Left lobe of liver (tissue), 2 donors: ENCODE measurements around the gene KCTD13. TPM values are rescaled to one million over a fixed set of nuclear protein-coding genes. Genes with fewer than 3 reads are reported as not detected.
"Not testable (repeated sequence)": the region's sequence is repeated elsewhere in the genome, so short reads cannot be mapped to it uniquely, and the experiment has no call there.

Source experiments
- ATAC-seq: fragments of 200-7000 bp; cut with Tn5 transposase; one replicate; pipeline ENCODE4 v1.9.1; 2020; ENCODE audit warnings: mild to moderate bottlenecking, moderate library complexity
- DNase-seq: peaks from one replicate; pipeline ENCODE4 v3.0.0-alpha.2; 2020; ENCODE audit warnings: low spot score
- total RNA-seq: library from RNA; stranded (reverse); gene quantifications from one replicate; pipeline ENCODE4 v1.2.1, GENCODE V29; 2021
- donor health status: DM: no; HTN: no; CAD: no; lungs with moderate emphysema.
- donor health status: DM: no; HTN: yes; CAD: no.

Gene KCTD13
- total RNA-seq: 9.8 TPM

GRCh38 chr16:29925781-29926710, at the start of gene KCTD13:
KCTD13 (minus strand) TSS chr16:29926226; CDS start chr16:29926033, 193 bp downstream.
- peak; percentile 91 for DNase-seq
- peak; percentile 97 for ATAC-seq

GRCh38 chr16:29975134-29975538, 49.1 kb upstream of the KCTD13 start:
- DNase-seq: no peak

GRCh38 chr16:29974291-29975133, 48.5 kb upstream of the KCTD13 start:
- ATAC-seq: no peak
- no peak for DNase-seq

More at GRCh38 chr16:29975134-29975538, 49.1 kb upstream of the KCTD13 start:
- ATAC-seq: no peak

GRCh38 chr16:29973384-29974246, 47.6 kb upstream of the KCTD13 start, which contains the start of gene TAOK2:
TAOK2 (plus strand) TSS chr16:29973868; CDS start chr16:29977773, 3,905 bp downstream.
- DNase-seq: peak; percentile 99
- peak; percentile 98 for ATAC-seq

GRCh38 chr16:29972992-29973383, 47.0 kb upstream of the KCTD13 start:
- no peak for ATAC-seq
- DNase-seq: no peak

- no peak for ATAC-seq
- no peak for DNase-seq
Observed at GRCh38 chr16:29972500-29972899, 46.5 kb upstream of the KCTD13 start.

GRCh38 chr16:29971304-29971703, 45.3 kb upstream of the KCTD13 start:
- ATAC-seq: no peak
- DNase-seq: no peak

- DNase-seq (no peak), ATAC-seq (no peak)
Observed at GRCh38 chr16:29968205-29968604, 42.2 kb upstream of the KCTD13 start.

GRCh38 chr16:29963021-29963743, 37.2 kb upstream of the KCTD13 start:
- no peak for DNase-seq
- ATAC-seq: no peak

- ATAC-seq (peak; percentile 33), DNase-seq (no peak)
Observed at GRCh38 chr16:29962344-29962994, 36.4 kb upstream of the KCTD13 start.

- DNase-seq (peak; percentile 91), ATAC-seq (peak; percentile 97)
Observed at GRCh38 chr16:29961479-29962343, 35.7 kb upstream of the KCTD13 start, which contains the start of gene TMEM219. TMEM219 (plus strand) TSS chr16:29962079; CDS start chr16:29963144, 1,065 bp downstream.

- DNase-seq: no peak
- no peak for ATAC-seq
Observed at GRCh38 chr16:29961127-29961478, 35.1 kb upstream of the KCTD13 start.

GRCh38 chr16:29959821-29960220, 33.8 kb upstream of the KCTD13 start:
- not testable (repeated sequence) for DNase-seq, ATAC-seq

- ATAC-seq: no peak
- no peak for DNase-seq
Observed at GRCh38 chr16:29959293-29959692, 33.3 kb upstream of the KCTD13 start.

GRCh38 chr16:29958756-29959155, 32.7 kb upstream of the KCTD13 start:
- ATAC-seq (no peak), DNase-seq (no peak)

GRCh38 chr16:29951625-29952365, 25.8 kb upstream of the KCTD13 start:
- ATAC-seq (no peak), DNase-seq (no peak)

- ATAC-seq (no peak), DNase-seq (no peak)
Observed at GRCh38 chr16:29950806-29951461, 24.9 kb upstream of the KCTD13 start.
